PC-9 (cell line): Measurements from ENCODE around the gene SMOC2.

ENCODE experiments used
- CTCF ChIP-seq: fragments of 200-600 bp; sonication (generic); conservative IDR thresholded peaks from 2 replicates; pipeline ENCODE4 v1.6.1; 2017; ENCODE audit warnings: mixed run types, antibody characterized with exemption, mild to moderate bottlenecking, moderate library complexity
- EZH2 ChIP-seq: fragments of 200-600 bp; sonication (generic); IDR thresholded peaks from 2 replicates; pipeline ENCODE4 v1.8.0; 2017; ENCODE audit warnings: antibody characterized with exemption, low read depth

- TF ChIP-seq CTCF: no peak
- no peak for TF ChIP-seq EZH2
Observed at GRCh38 chr6:168560126-168560525, 119.1 kb downstream of the SMOC2 start.
